ENCODE measurements around the gene ZNF22. TPM values are rescaled to one million over a fixed set of nuclear protein-coding genes. Genes with fewer than 3 reads are reported as not detected.
A peak's percentile ranks its signal among the peaks of the same experiment; 100 is the strongest.

ZNF22 gene
- polyA plus RNA-seq, 1 donor, result 42.4 TPM

- DNase-seq (ENCODE audit: low read depth), result no peak
Observed at GRCh38 chr10:44991571-44991970, 9.2 kb upstream of the ZNF22 start.

GRCh38 chr10:44992070-44992731 is 8.5 kb upstream of the ZNF22 start:
- no peak for DNase-seq (ENCODE audit: low read depth)

- DNase-seq (ENCODE audit: low read depth), result no peak
Observed at GRCh38 chr10:44992732-44993225, 7.9 kb upstream of the ZNF22 start.

GRCh38 chr10:44993226-44993921 is 7.3 kb upstream of the ZNF22 start:
- no peak for DNase-seq (ENCODE audit: low read depth)

GRCh38 chr10:44993922-44994751 is 6.6 kb upstream of the ZNF22 start:
- no peak for DNase-seq (ENCODE audit: low read depth)

- DNase-seq (ENCODE audit: low read depth), result no peak
Observed at GRCh38 chr10:44994752-44995530, 5.8 kb upstream of the ZNF22 start.

GRCh38 chr10:44995581-44995913 is 5.2 kb upstream of the ZNF22 start:
- DNase-seq (ENCODE audit: low read depth), result no peak

GRCh38 chr10:44995914-44996669 is 4.6 kb upstream of the ZNF22 start:
- no peak for DNase-seq (ENCODE audit: low read depth)

- no peak for DNase-seq (ENCODE audit: low read depth)
Observed at GRCh38 chr10:44997105-44997748, 3.5 kb upstream of the ZNF22 start.

GRCh38 chr10:44998146-44998631 is 2.5 kb upstream of the ZNF22 start:
- DNase-seq (ENCODE audit: low read depth), result no peak

- no peak for DNase-seq (ENCODE audit: low read depth)
Observed at GRCh38 chr10:45000138-45000751, 478 bp upstream of the ZNF22 start.

- DNase-seq (ENCODE audit: low read depth), result no peak
Observed at GRCh38 chr10:45001381-45002148, 842 bp downstream of the ZNF22 start.

- no peak for DNase-seq (ENCODE audit: low read depth)
Observed at GRCh38 chr10:45003432-45004000, 2.8 kb downstream of the ZNF22 start.

- DNase-seq (ENCODE audit: low read depth), result no peak
Observed at GRCh38 chr10:45004661-45005060, 3.9 kb downstream of the ZNF22 start.

GRCh38 chr10:45005284-45005683 is 4.6 kb downstream of the ZNF22 start:
- DNase-seq (ENCODE audit: low read depth), result no peak

GRCh38 chr10:45006276-45007030 is 5.7 kb downstream of the ZNF22 start:
- no peak for DNase-seq (ENCODE audit: low read depth)

GRCh38 chr10:45008524-45009161 is 7.9 kb downstream of the ZNF22 start:
- peak; percentile 72 for DNase-seq (ENCODE audit: low read depth)
